Urinary bladder (tissue), 4 donors: Measurements from ENCODE around the gene SGCE. TPM values are rescaled to one million over a fixed set of nuclear protein-coding genes. Genes with fewer than 3 reads are reported as not detected.

Experiments used
- DNase-seq: peaks from one replicate; pipeline ENCODE4 v3.0.0-alpha.2; 2015; ENCODE audit errors: extremely low spot score
- H3K27ac ChIP-seq: one replicate; pipeline ENCODE4 v1.5.1; 2013; ENCODE audit warnings: low read depth, mild to moderate bottlenecking, moderate library complexity
- H3K36me3 ChIP-seq: one replicate; pipeline ENCODE4 v1.6.1; 2013; ENCODE audit warnings: mild to moderate bottlenecking, moderate library complexity; ENCODE audit not compliant: insufficient read depth
- H3K4me1 ChIP-seq: one replicate; pipeline ENCODE4 v1.6.1; 2013; ENCODE audit warnings: mild to moderate bottlenecking, moderate library complexity; ENCODE audit not compliant: insufficient read depth
- H3K4me3 ChIP-seq: one replicate; pipeline ENCODE4 v1.5.1; 2013; ENCODE audit warnings: low read depth, low read length
- WGBS: extraction: QIAGEN DNeasy Blood & Tissue Kit; methylation state at CpG from one replicate; pipeline ENCODE4 v1.1.7; 2013; 5-methylcytosine and 5-hydroxymethylcytosine counted together
- polyA plus RNA-seq: library from polyadenylated mRNA; stranded (reverse); fragments of 200-250 nt; gene quantifications from one replicate; pipeline ENCODE4 v1.2.3, GENCODE V29; 2013
- total RNA-seq: library from RNA; depleted of rRNA; stranded (reverse); fragments of >200 nt; gene quantifications from one replicate; pipeline ENCODE4 v1.2.3, GENCODE V29; 2014
- donor health status: healthy with polysubstance abuse.
- donor health status: healthy.

The SGCE gene
- total and polyA plus RNA-seq, 2 donors = 85.3 to 201 TPM

DNA sequence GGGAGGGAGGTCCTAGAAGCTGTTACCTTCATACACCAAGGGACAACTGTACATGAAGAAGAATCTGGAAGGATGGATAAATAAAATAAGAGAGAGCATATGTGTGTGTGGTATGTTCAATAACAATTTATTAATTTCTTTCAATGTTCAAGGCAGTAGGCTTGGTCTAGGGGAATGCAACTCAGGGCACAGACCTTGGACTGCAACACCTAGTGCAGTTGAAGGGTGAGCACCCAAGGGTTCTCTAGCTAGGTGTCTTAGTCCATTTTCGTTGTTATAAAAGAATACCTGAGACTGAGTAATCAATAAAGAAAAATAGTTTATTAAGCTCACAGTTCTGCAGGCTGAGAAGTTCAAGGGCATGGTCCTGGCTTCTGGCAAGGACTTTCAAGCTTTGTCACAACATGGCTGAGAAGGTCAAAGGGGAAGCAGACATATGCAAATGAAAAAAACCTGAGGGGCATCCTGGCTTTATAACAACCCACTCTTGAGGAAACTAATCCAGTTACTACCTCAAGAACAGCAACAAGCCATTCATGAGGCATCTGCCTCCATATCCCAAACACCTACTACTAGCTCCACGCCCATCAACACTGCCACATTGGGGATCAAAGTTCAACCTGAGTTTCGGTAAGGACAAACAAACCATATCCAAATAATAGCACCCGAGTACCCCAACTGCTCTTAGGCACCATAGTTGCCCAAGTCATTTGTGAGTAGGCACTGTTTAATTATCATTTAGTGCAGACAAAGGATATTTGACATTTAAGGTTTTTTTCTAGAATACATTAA, 15.7 kb upstream of the SGCE start:
- no peaks in the 10 kb centered on the region for H3K36me3 ChIP-seq
- no peaks in the 10 kb centered on the region for H3K4me1 ChIP-seq
- H3K27ac ChIP-seq = no peak overlapping the region
- WGBS = 92% methylated on average over 4 of the region's 4 CpGs
- no peak for DNase-seq
- H3K4me3 ChIP-seq = no peak overlapping the region

DNA sequence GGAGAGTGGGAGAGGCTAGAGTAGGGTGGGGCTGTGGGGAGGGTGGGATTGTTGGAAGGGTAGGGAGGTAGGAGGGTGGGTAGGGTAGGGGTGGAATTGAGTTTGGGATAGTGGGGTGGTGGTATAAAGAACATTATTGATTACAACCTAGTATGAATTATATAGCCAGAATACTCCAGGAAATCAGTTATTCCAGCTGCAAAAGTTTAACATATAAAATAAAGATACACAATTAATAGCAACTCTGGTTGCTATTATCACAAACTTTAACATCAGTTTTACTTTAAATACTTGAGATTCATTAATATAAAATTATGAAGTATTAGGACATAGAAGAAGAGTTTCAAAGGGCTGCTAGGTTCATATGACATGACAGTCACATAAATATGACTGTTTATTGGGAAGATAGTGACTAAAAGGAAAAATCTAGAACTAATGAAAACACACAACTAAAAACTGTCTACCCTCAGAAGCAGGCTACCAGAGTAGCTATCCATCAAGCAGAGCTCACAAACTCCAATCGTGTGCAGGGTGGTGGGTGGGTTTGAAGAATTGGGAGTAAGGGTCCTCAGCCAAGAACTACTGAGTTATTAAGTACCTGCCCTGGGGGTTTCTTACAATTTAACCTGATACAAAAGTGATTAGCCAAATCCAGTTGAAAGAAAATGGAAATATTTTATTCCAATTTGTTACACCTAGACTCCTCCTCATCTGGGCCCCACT, 14.0 kb upstream of the SGCE start:
- Histone ChIP-seq H3K4me3 (no peak overlapping the region), H3K27ac (no peak overlapping the region), H3K36me3 (no peaks in the 10 kb centered on the region), H3K4me1 (no peaks in the 10 kb centered on the region)
- no peak for DNase-seq
- WGBS = 92% methylated on average over 1 of the region's 1 CpG

DNA sequence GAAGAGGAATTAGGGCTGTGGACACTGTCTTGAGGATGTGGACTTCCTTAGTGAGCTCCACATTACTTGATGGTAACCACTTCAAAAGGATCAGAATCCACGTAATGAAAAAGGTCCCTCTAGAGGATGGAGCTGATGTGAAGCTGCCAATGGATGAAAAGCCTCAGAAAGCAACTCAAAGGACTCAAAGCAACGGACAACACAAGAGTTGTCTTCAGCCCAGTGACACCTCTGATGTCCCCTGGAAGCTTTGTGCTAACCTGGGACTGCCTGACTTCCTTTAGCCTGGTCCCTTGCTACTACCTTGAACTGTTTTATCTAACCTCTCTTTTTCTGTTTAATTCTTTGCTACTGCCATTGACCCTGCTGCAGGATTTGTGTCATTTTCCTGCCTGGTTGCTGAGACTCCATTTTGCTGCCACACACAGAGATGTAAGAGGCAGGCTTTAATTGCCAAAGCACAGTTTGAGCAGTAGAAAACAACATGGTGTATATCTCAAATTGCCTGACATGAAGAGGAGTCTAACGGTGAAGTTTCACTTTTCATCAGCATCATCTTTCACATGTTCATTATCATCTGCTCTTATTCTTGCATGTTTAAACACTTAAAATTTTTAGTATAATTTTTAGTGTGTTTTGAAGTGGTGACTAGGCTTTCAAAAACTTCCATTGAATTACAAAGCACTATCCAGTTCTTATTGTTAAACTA, 11.1 kb upstream of the SGCE start:
- Histone ChIP-seq H3K4me1 (no peaks in the 10 kb centered on the region), H3K4me3 (no peak overlapping the region), H3K27ac (no peak overlapping the region), H3K36me3 (no peaks in the 10 kb centered on the region)
- WGBS = 87% methylated on average over 3 of the region's 3 CpGs
- DNase-seq = no peak

DNA sequence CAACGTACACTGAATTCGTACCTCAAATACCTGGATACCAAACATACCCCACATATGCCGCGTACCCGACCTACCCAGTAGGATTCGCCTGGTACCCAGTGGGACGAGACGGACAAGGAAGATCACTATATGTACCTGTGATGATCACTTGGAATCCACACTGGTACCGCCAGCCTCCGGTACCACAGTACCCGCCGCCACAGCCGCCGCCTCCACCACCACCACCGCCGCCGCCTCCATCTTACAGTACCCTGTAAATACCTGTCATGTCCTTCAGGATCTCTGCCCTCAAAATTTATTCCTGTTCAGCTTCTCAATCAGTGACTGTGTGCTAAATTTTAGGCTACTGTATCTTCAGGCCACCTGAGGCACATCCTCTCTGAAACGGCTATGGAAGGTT, 9.5 kb upstream of the SGCE start:
- H3K36me3 ChIP-seq = no peaks in the 10 kb centered on the region
- H3K4me3 ChIP-seq = no peak overlapping the region
- H3K4me1 ChIP-seq = no peaks in the 10 kb centered on the region
- 98% methylated on average over 18 of the region's 18 CpGs for WGBS
- no peak overlapping the region for H3K27ac ChIP-seq
- DNase-seq = no peak

DNA sequence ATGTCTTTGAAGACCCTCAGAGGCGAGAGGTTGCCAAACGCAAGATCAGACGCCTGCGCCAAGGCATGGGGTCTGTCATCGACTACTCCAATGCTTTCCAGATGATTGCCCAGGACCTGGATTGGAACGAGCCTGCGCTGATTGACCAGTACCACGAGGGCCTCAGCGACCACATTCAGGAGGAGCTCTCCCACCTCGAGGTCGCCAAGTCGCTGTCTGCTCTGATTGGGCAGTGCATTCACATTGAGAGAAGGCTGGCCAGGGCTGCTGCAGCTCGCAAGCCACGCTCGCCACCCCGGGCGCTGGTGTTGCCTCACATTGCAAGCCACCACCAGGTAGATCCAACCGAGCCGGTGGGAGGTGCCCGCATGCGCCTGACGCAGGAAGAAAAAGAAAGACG, 8.1 kb upstream of the SGCE start:
- H3K36me3 ChIP-seq = no peaks in the 10 kb centered on the region
- H3K4me1 ChIP-seq = no peaks in the 10 kb centered on the region
- DNase-seq = no peak
- WGBS = 99% methylated on average over 23 of the region's 23 CpGs
- H3K27ac ChIP-seq = no peak overlapping the region
- H3K4me3 ChIP-seq = no peak overlapping the region

DNA sequence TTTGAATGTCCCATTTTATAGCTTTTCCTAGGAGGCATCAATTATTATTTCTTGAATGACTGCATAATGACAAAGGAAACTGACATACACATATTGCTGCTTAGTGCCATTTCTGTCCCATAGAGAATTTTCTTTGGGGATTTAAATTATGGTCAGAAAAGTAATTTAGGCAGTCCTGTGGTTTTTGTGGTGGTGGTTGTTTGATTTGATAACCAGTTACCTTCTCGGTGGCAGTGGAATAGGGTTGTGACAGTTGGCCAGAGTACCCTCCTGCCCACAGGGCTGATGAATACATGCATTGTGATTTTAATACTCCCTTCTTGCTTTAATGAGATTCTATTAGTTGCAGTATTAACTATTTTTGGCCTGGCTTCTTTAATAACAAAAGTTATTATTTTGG, 6.6 kb upstream of the SGCE start:
- WGBS = 68% methylated on average over 1 of the region's 1 CpG

DNA sequence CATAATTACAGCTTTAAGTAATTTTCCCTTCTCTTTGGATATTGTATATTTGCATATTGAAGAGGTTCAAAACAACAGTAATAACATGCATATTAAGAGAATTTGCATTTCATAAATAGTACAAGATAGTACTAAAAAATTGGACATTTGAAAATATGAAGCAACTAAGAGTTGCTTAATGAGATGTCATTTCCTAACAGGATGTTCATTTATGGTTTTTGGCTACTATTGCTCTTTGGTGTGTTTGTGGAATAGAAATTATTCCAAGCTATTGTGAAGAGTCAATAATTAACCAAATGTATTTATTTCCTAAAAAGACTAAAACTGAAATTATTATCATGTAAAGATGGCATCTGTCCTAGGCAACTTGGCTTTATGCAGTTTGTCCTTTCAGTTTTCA, 4.1 kb upstream of the SGCE start:
- Histone ChIP-seq H3K36me3 (no peaks in the 10 kb centered on the region), H3K4me1 (no peaks in the 10 kb centered on the region), H3K27ac (no peak overlapping the region), H3K4me3 (no peak overlapping the region)
- DNase-seq = no peak

More for the DNA sequence above, 6.6 kb upstream of the SGCE start:
- no peak overlapping the region for H3K27ac ChIP-seq
- H3K4me3 ChIP-seq = no peak overlapping the region
- H3K36me3 ChIP-seq = no peaks in the 10 kb centered on the region
- H3K4me1 ChIP-seq = no peaks in the 10 kb centered on the region
- no peak for DNase-seq

DNA sequence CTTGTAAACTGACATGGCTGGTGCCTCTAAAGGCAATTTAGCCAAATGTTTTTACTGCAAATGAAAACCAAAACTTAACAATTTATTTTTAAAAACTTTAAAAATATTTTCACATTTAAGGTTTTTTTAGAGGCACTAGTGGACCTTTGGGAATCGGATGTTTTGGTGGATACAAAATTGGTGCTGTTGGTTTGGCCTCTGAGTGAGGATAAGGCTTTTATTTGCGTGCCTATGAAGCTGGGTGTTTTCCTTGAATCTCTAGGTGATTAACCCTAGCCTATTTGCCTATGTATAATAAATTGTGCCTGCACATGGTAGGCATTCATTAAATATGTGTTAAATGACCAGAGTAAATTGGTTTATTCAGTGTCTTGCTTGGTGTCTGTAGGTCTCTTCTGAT, 2.9 kb upstream of the SGCE start:
- Histone ChIP-seq H3K4me1 (no peaks in the 10 kb centered on the region), H3K36me3 (no peaks in the 10 kb centered on the region), H3K27ac (no peak overlapping the region), H3K4me3 (no peak overlapping the region)
- 48% methylated on average over 2 of the region's 2 CpGs for WGBS
- DNase-seq = no peak

DNA sequence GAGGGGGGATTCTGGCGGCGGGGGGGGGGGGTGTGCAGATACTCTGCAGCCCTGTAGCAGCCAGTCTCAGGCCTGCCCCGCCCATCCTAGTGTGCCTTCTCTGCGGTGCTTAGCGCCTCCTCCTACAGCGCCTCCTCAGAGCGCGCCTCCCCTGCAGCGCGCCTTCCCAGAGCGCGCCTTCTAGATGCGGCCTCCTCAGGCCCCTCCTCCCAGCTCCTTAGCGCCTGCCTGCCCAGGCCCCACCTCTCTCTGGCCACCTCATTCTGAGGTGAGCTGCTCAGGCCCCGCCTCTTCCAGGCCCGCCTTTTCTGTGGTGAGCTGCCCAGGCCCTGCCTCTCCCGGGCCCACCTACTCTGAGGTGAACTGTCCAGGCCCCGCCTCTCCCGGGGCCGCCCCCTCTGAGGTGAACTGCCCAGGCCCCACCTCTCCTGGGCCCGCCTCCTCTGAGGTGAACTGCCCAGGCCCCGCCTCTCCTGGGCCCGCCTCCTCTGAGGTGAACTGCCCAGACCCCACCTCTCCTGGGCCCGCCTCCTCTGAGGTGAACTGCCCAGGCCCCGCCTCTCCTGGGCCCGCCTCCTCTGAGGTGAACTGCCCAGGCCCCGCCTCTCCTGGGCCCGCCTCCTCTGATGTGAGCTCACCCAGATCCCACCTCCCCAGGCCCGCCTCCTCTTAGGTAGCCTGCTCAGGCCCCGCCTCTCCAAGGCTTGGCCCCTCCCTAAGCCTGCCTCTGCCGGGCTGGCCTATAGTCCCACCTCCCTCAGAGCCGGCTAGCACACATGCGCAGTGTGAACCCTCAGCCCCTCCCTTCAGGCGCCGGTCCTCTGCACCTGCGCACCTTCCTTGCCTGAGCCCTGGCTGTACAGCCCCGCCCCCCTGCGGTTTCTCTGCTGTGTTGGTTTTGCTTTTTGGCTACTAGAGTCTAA, 2.1 kb upstream of the SGCE start:
- Histone ChIP-seq H3K4me3 (peak overlapping the region; percentile 12), H3K27ac (no peak overlapping the region), H3K4me1 (no peaks in the 10 kb centered on the region), H3K36me3 (no peaks in the 10 kb centered on the region)
- DNase-seq = peak; percentile 81
- WGBS = 46% methylated on average over 36 of the region's 38 CpGs

DNA sequence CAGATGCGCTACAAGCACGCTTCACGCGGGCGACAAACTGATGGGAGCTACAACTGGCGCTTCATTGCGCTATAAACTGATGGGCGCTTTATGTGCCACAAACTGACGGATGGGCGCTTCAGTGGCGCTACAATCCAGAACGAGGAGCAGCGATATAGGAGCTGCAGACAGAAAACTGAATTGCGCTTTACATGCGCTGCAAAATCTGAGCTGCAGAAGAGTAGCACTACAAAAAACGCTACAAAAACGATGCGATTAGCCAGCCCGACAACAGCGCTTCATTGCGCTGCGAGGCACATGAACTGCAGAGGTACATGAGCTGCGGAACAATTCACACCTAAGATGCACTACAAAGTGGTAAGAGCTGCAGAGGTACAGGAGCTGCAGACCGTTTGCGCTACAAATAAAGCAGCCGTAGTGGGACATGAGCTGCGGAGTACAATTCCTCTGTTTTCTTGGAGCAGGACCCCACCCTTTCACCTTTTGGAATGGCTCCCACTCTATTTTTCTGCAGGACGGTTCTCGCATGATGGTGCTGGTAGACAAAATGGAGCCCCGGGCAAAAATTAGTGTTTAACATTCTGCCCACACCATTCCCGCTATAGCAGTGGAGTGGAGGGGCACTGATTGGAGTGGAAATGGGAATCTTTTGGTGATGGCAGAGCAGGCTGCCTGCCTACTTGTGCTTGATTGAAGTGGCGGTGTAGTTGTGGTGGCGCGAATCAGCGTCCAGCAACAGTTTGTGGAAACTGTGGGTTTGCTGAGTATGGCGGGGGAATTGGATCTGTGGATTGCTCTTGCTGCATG, 1.2 kb upstream of the SGCE start:
- no peak for DNase-seq
- H3K27ac ChIP-seq = no peak overlapping the region
- peak overlapping the region; percentile 65 for H3K4me3 ChIP-seq
- no peaks in the 10 kb centered on the region for H3K4me1 ChIP-seq
- WGBS = 51% methylated on average over 36 of the region's 36 CpGs
- no peaks in the 10 kb centered on the region for H3K36me3 ChIP-seq

DNA sequence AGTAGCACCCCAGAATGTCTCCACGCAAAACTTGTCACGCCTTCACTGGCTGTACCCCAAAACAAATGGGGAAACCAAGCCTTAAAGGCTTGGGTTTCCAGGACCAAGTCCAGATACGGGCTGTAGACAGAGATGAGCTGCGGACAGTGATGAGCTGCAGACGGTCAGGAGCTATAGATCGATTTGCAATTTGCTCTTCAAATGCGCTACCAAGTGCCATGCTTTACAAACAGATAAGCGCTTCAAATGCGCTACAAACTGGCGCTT, 658 bp upstream of the SGCE start:
- DNase-seq = no peak
- Histone ChIP-seq H3K4me3 (peak overlapping the region; percentile 65), H3K27ac (no peak overlapping the region), H3K4me1 (no peaks in the 10 kb centered on the region), H3K36me3 (no peaks in the 10 kb centered on the region)
- 46% methylated on average over 10 of the region's 10 CpGs for WGBS

DNA sequence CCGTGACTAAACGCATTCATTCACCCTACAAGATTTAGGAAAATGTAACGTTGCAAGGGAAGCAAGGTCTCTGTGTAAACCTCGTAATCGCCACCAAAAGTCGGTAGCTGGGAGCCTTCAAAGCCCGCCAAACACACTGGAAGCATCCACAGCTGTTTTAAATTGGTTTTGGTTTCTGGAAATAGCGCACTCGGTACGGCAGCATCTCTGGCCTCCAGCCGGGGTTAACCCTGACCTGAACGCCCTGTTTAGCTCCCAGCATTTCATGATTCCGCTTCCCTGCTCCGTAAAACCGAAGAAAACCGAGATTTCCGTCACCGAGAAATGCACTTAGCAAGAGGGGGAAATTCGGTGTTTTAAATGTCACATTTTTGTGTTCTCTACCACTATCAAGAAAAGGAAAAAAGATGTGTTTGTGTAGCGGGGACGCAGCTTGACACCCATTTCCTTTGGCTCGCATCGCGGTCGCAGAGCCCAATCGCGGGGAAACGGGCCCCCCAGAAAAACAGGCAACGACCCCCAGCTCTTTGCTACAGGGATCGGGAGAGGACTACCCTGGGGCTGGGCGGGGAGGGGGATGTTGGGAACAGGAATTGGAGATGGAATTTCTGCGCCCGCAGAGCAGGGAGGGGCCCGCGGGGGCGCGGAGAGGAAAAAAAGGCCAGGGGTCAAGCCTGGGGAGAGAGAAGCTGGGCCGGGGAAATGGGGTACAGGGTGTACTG, 646 bp downstream of the SGCE start:
- DNase-seq = no peak
- WGBS = 1% methylated on average over 38 of the region's 38 CpGs
- Histone ChIP-seq H3K27ac (peak overlapping the region; percentile 75), H3K4me3 (peak overlapping the region; percentile 65), H3K4me1 (no peaks in the 10 kb centered on the region), H3K36me3 (no peaks in the 10 kb centered on the region)
